ENCODE data around the gene CDK11B.
A peak's percentile ranks its signal among the peaks of the same experiment; 100 is the strongest.
"Not testable (repeated sequence)": the region's sequence is repeated elsewhere in the genome, so short reads cannot be mapped to it uniquely, and the experiment has no call there.

The CDK11B gene

GRCh38 chr1:1658583-1659549 is at the start of gene CDK11B:
CDK11B (minus strand) TSS chr1:1659004; CDS start chr1:1657485, 1,519 bp downstream.
- peak; percentile 95 for DNase-seq

- DNase-seq: not testable (repeated sequence)
Observed at GRCh38 chr1:1707897-1708296, 49.1 kb upstream of the CDK11B start.

DNA sequence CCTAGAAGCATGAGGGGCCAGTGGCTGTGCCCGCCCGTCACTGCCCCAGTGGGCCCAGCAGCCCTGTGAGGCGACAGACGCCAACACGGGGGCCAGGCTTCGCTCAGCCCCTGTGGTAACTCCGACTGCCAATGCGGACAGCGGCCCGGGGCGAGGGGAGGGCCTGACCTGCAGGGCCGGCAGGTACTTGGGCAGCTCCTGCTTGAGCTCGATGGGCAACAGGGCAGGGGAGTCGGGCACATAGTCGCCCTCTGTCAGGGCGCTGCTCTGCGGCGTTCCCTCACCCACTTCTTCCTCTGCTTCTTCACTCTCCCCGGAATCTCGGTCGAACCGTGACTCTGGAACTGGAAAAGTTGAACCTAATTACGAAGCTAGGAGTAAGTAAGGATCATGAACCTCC is 48.4 kb upstream of the CDK11B start:
- not testable (repeated sequence) for DNase-seq

GRCh38 chr1:1705623-1706022 is 46.8 kb upstream of the CDK11B start:
- not testable (repeated sequence) for DNase-seq

- DNase-seq: not testable (repeated sequence)
Observed at GRCh38 chr1:1704284-1704957, 45.6 kb upstream of the CDK11B start.

- no peak for DNase-seq
Observed at GRCh38 chr1:1703796-1704195, 45.0 kb upstream of the CDK11B start.

DNA sequence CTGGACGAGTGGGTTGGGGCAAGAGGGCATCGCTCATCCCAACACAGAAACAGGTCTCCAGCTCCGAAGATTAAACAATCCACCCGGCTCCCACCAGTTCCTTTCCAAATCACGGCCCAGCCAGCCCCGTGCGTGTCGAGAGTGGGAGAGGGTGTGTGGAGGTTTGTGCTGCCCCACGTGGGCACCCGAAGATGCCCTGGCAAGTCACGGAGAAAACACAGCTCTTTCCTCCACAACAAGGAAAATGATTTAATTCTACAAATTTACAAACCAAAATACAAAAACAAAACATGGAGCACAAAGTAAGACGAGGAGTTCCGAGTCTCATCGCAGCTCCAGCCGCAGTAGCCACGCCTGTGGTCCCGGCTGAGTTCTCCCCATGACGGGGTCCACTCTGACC is 43.7 kb upstream of the CDK11B start:
- DNase-seq: not testable (repeated sequence)

DNA sequence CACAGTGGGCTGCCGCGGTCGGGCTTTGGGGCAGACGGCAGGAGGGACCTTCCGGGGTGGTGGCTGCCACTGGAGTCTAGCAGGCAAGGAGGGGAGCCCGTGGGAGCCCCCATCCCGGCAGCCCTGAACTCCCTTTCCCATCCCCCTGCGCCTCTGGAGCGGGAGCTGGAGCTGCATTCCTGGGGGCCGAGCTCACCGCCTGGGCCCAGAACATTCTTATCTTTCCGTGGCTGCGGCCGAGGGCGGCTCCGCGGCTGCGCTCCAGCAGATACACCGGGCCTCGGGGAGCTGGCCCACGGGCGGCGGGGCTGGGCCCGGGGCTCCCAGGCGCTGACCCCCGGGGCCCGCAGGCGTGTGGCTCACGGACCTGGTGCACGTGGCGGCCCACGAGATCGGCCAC is 41.8 kb upstream of the CDK11B start:
- not testable (repeated sequence) for DNase-seq

GRCh38 chr1:1700067-1700466 is 41.3 kb upstream of the CDK11B start:
- not testable (repeated sequence) for DNase-seq

DNA sequence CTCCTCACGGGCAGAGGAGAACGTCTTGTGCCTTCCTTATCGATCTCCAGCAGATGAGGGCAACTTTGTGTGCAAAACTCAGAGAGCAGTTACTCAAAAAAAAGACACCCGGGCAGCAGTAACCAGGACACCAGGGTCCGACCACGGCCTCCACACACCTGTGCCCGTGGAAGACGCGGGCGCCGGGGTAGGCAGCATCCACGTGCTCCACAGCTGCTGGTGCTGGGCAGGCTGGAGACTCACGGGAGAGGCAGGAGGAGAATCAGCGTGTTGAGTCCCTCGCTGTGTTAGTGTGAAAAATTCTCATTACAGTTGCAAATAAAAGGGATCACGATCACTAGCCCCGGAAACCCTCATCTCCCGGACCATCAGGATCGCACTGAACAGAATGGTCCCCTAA is 40.3 kb upstream of the CDK11B start:
- not testable (repeated sequence) for DNase-seq

DNA sequence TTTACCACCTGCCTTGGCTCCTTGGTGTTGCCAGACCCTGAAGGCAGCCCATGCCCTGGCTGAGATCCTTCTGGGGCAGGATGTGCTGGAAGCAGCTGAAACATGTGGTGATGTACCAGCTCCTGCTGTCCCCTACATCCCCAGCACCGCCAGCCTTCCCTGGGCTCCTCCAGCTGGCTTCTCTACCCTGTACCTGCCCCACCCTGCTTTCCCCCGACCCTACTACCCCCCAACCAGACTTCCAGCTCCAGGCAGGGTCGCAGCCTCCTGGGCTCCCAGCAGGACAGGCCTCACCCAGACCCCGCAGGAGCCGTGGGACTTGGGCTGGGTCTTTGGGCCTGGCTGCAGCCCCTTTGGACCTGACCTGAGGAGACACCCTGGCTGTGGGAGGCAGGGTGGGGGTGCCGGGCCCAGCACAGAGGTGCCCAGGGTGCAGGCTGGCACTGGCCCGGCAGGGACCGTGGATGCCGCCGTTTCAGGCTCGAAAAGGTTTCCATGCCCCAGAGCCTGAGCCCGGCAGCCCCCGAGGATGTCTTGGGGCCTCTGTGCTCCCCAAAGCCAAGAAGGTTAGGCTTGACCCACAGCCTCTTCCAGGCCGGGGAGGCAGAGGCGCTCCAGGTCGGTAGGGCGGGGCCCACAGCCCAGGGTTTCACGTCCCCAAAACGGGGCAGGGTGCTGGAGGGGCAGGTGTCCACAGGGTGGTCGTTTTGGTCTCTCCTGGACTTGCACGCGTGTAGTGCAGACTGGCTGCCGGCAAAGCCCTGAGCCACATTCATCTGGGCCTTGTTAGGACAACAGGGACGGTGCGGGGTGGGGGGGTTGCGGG is 38.8 kb upstream of the CDK11B start:
- not testable (repeated sequence) for DNase-seq

DNA sequence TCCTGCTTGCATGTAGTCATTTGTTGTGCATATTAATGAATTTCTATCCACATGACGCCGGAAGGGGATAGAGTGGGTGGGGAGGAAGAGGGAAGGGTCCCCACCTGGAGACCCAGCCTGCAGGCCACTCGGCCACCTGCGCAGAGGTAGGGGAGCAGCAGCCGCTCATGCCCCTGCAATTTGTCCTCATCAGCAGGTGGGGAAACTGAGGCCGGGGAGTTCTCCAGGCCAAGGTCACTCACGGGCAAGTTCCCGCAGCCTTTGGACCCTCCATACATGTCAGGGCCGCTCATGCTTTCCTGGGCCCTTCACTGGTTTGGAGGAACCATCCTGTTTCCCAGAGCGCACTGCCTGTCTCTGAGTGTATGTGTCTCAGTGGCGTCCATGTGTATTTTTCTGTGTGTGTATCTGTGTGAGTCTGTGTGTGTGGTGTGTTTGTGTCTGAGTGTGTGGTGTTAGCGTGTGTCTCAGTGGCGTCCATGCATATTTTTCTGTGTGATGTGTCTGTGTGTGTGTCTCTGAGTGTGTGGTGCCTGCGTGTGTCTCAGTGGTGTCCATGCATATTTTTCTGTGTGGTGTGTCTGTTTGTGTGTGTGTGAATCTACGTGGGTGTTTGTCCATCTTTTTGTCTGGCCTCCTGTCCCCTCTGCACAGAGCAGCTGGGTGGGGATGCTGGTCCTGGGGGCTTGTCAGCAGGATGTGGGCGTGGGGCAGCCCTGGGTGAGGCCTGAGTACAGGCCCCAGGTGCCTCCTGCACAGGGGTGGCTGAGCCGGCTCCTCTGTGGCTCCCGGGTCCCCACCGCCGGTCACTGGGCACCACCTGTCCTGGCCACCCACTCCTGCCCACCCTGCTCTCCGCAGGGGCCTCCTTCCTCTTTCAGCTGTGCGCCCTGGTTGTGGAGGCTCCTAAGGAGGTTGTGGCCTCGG is 37.9 kb upstream of the CDK11B start:
- not testable (repeated sequence) for DNase-seq

DNA sequence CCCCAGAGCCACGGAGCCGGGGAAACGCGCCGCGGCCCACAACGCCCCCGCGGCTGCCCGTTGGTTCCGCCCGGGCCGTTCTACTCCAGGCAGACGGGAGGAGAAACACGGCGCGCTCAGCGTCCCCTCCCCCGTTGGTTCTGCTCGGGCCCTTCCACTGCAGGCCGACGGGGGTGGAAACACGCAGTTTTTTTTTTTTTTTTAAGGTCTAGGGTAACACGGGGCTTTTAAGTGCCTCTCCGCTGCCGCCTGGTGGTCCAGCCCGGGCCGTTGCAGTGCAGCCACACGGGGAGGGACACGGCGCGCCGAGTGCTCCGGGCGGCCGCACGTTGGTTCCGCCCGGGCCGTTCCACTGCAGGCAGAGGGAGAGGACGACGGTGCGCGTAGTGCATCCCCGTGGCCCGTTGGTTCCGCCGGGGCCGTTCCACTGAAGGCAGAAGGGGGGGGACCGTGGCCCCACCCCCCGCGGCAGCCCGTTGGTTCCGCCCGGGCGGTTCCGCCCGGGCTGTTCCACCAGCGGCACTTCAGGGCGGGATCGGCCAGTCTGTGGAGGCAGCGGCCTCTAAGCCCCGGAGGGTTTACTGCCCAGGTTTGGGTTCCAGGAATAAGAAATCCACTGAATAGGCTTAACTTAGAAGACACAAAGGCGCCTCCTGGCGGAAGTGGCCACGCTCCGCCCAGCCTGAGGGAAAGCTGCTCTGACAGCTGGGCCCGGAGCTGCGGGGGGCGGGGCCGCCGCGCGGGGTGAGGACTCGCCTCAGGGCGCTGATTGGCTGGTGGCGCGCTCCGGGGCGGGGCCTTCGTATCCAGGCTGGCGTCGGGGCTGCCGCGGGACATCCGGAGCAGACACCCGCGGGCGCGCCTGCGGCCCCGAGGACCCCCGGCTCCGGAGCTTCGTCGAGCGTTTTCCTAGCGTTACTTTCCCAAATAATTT is 34.2 kb upstream of the CDK11B start, which contains the start of gene SLC35E2B:
SLC35E2B (minus strand) TSS at position 82 of the 934 bp plus-strand sequence. CDS start 16,096 bp downstream, outside the sequence.
- DNase-seq: peak; percentile 96

DNA sequence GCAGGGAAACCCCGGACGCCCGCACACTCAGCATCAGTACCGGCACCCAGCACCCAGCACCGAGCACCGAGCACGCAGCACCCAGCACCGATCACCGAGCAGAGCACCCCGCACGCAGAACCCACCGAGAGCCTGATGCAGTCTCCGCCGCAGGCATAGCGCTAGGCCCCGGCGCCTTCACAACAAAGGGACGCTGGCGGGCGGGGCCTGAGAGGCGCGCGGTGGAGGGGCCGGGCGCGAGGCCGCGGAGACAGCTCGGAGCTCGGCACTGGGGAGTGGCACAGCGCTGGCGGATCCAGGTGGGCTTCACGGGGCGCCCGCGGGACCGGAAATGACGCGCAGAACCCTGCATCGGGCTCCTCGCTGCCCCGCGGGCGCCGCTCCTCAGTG is 33.5 kb upstream of the CDK11B start:
- peak; percentile 85 for DNase-seq

GRCh38 chr1:1691443-1691842 is 32.6 kb upstream of the CDK11B start:
- not testable (repeated sequence) for DNase-seq

- DNase-seq: not testable (repeated sequence)
Observed at GRCh38 chr1:1689526-1689925, 30.7 kb upstream of the CDK11B start.

DNA sequence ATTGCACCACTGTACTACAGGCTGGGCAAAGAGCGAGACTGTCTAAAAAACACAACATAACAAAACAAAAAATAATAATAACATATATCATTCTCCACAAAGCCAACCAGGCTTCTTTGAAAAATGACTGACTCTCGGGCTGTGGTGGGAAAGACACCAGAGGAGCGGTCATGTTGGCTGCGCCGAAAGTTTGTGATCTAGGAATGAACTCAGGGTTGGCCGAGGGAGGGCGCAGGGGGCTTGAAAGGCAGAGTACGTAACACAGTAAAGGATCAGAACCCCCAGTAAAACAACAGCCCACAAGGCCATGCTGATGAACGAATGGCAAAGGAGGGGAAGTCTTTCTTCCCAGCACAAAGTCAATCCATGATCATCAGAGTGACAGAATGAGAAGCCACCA is 29.0 kb upstream of the CDK11B start:
- DNase-seq: no peak

- DNase-seq: no peak
Observed at GRCh38 chr1:1684031-1684681, 25.4 kb upstream of the CDK11B start.

- no peak for DNase-seq
Observed at GRCh38 chr1:1683104-1683905, 24.5 kb upstream of the CDK11B start.

All from hematopoietic multipotent progenitor cell treated with erythropoietin and hydrocortisone succinate and interleukin-3 and kit ligand, for 6 days (in vitro differentiated cells).